Epithelial cell of proximal tubule (primary cell): Measurements from ENCODE around the gene MLXIPL. TPM values are rescaled to one million over a fixed set of nuclear protein-coding genes. Genes with fewer than 3 reads are reported as not detected.

Experiments
- DNase-seq: peaks from one replicate; pipeline ENCODE4 v3.0.0-alpha.2; 2011; ENCODE audit warnings: low read depth
- H3K4me3 ChIP-seq: 2 replicates; pipeline ENCODE4 v1.5.1; 2011; ENCODE audit warnings: low read depth, mild to moderate bottlenecking, low read length
- CTCF ChIP-seq: conservative IDR thresholded peaks from 2 replicates; pipeline ENCODE4 v1.5.1; 2012; ENCODE audit warnings: low read depth, mild to moderate bottlenecking, low read length
- total RNA-seq: library from RNA; depleted of rRNA; stranded (reverse); fragments of >200 nt; gene quantifications from 2 replicates; pipeline ENCODE4 v1.2.3, GENCODE V29; 2015

The MLXIPL gene
- total RNA-seq, 1 donor from 2014 or later, result not detected

GRCh38 chr7:73628504-73628903, 4.2 kb upstream of the MLXIPL start:
- no peak for DNase-seq
- H3K4me3 ChIP-seq, result no peak overlapping the region
- no peak for TF ChIP-seq CTCF

GRCh38 chr7:73626814-73627213, 2.5 kb upstream of the MLXIPL start:
- no peak overlapping the region for H3K4me3 ChIP-seq
- TF ChIP-seq CTCF, result no peak
- no peak for DNase-seq

GRCh38 chr7:73625276-73625675, 954 bp upstream of the MLXIPL start:
- H3K4me3 ChIP-seq, result no peak overlapping the region
- TF ChIP-seq CTCF, result no peak
- no peak for DNase-seq

GRCh38 chr7:73624669-73625001, 313 bp upstream of the MLXIPL start:
- no peak for DNase-seq
- TF ChIP-seq CTCF, result no peak
- H3K4me3 ChIP-seq, result peak overlapping the region; percentile 56

GRCh38 chr7:73622909-73623797, 1.2 kb downstream of the MLXIPL start:
- H3K4me3 ChIP-seq, result peak overlapping the region; percentile 56
- no peak for DNase-seq
- TF ChIP-seq CTCF, result no peak

- H3K4me3 ChIP-seq, result no peak overlapping the region
- TF ChIP-seq CTCF, result no peak
- DNase-seq, result no peak
Measured at GRCh38 chr7:73622527-73622908, 1.8 kb downstream of the MLXIPL start.
